Measurements from ENCODE around the gene PGGHG. TPM values are rescaled to one million over a fixed set of nuclear protein-coding genes. Genes with fewer than 3 reads are reported as not detected.
A peak's percentile ranks its signal among the peaks of the same experiment; 100 is the strongest.

The PGGHG gene
- total RNA-seq, 1 donor from 2014 or later, result 163 TPM

DNA sequence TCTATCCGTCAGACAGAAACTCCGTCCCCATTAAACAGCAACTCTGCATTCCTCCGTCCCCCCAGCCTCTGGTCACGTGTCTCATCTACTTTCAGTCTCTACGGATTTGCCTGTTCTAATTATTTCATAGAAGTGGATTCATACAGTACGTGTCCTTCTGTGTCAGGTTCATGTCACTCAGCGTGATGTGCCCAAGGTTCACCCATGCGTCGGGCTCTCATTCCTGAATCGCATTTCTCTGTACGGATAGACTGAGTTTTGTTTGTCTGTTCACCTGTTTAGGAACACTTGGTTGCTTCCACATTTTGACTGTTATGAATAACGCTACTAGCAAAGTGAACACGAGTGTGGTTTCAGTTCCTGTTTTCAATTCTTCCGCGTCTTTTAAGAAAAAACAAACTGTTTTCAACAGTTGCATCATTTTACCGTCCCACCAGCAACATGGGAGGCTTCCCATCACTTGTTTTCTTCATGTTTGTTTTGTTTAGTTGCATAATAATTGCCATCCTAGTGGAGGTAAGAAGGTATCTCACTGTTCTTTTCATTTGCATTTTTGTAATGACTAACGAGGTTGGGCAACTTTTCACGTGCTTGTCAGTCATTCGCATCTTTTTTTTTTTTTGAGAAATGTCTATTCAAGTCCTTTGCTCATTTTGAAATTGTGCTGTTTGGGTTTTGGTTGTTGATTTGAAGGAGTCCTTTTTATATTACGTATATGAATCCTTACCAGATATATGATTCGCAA is 19.6 kb upstream of the PGGHG start:
- H3K9me3 ChIP-seq, result no peaks in the 10 kb centered on the region
- H3K27ac ChIP-seq, result peak overlapping the region; percentile 85
- H3K4me1 ChIP-seq, result peaks cover 14% of the 10 kb centered on the region
- H3K4me3 ChIP-seq, result peak overlapping the region; percentile 47
- no peaks in the 10 kb centered on the region for H3K27me3 ChIP-seq (ENCODE audit: low read depth)
- intact Hi-C loops (cut with DNase I), result no loop called here
- TF ChIP-seq, protein P1, sequence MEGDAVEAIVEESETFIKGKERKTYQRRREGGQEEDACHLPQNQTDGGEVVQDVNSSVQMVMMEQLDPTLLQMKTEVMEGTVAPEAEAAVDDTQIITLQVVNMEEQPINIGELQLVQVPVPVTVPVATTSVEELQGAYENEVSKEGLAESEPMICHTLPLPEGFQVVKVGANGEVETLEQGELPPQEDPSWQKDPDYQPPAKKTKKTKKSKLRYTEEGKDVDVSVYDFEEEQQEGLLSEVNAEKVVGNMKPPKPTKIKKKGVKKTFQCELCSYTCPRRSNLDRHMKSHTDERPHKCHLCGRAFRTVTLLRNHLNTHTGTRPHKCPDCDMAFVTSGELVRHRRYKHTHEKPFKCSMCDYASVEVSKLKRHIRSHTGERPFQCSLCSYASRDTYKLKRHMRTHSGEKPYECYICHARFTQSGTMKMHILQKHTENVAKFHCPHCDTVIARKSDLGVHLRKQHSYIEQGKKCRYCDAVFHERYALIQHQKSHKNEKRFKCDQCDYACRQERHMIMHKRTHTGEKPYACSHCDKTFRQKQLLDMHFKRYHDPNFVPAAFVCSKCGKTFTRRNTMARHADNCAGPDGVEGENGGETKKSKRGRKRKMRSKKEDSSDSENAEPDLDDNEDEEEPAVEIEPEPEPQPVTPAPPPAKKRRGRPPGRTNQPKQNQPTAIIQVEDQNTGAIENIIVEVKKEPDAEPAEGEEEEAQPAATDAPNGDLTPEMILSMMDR (IDR thresholded peaks at IDR 0.05), result no peak
- no peaks in the 10 kb centered on the region for H3K36me3 ChIP-seq
- ATAC-seq, result peak; percentile 48 to 56
- no peak for DNase-seq

DNA sequence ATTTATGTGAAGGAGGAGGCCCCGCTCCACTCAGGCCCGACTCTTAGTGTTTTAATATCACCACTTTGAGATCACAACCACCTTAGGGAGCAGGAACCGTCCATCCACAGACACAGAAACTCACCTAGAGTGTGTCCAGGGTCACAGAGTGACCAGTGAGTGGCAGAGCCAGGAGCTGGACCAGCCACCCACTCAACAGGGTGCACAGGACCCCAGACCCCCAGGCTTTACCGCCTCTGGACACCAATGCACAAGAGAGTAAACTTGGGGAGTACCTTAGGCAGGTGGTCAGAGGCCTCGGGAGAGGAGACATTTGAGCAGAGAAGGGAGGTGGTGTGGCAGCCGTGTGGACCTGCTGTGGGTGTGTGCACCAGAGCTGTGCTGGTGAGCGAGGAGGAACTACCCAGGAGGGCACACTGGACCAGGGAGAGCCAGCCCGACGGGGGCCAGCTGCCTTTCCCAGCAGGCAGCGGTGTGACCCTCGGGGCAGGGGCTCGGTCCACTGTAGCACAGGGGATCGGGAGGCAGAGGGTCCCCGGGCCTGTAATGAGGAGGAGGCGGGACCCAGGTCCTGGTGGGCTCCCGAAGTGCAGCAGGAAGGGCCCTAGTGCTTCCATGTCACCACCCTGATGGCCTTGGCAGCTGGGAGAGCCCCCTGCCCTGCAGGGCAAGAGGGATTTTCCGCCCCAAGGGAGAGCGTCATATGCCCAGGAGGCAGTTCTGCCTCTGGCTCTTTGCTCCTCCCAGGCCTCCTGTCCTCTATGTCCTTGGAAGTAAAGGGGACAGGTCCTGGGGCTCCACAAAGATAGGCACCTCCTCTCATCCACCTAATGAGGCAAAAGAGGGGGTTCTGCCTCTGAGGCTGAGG is 18.2 kb upstream of the PGGHG start:
- no peaks in the 10 kb centered on the region for H3K36me3 ChIP-seq
- H3K27ac ChIP-seq, result peak overlapping the region; percentile 85
- TF ChIP-seq, protein P1 (IDR thresholded peaks at IDR 0.05), result no peak
- H3K27me3 ChIP-seq (ENCODE audit: low read depth), result no peaks in the 10 kb centered on the region
- intact Hi-C loops (cut with DNase I), result no loop called here
- DNase-seq, result no peak
- H3K4me1 ChIP-seq, result peaks cover 14% of the 10 kb centered on the region
- H3K9me3 ChIP-seq, result no peaks in the 10 kb centered on the region
- no peak overlapping the region for H3K4me3 ChIP-seq
- no peak for ATAC-seq

DNA sequence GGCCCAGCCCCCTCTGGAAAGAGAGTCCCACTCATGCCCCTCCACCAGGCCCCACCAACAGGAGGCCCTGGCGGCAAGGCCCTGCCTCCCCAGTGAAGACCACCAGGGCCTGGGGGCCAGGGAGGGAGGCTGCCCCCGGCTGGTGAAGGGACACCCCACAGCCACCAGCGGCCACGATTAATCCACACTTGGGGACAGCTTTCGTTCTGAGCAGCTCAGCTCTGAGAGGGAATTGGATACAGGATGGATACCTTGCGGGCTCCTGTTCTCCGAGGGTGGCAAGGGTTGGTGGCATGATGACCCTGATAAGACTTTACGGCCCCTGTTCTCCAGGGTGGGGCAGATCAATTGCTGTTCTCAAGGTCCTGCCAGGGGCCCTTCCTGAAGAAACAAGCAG is 17.6 kb upstream of the PGGHG start:
- H3K4me3 ChIP-seq, result no peak overlapping the region
- no peaks in the 10 kb centered on the region for H3K9me3 ChIP-seq
- H3K4me1 ChIP-seq, result peaks cover 14% of the 10 kb centered on the region
- DNase-seq, result no peak
- intact Hi-C loops (cut with DNase I), result no loop called here
- no peaks in the 10 kb centered on the region for H3K27me3 ChIP-seq (ENCODE audit: low read depth)
- H3K27ac ChIP-seq, result peak overlapping the region; percentile 85
- no peak for ATAC-seq
- TF ChIP-seq, protein P1 (IDR thresholded peaks at IDR 0.05), result no peak
- H3K36me3 ChIP-seq, result no peaks in the 10 kb centered on the region

DNA sequence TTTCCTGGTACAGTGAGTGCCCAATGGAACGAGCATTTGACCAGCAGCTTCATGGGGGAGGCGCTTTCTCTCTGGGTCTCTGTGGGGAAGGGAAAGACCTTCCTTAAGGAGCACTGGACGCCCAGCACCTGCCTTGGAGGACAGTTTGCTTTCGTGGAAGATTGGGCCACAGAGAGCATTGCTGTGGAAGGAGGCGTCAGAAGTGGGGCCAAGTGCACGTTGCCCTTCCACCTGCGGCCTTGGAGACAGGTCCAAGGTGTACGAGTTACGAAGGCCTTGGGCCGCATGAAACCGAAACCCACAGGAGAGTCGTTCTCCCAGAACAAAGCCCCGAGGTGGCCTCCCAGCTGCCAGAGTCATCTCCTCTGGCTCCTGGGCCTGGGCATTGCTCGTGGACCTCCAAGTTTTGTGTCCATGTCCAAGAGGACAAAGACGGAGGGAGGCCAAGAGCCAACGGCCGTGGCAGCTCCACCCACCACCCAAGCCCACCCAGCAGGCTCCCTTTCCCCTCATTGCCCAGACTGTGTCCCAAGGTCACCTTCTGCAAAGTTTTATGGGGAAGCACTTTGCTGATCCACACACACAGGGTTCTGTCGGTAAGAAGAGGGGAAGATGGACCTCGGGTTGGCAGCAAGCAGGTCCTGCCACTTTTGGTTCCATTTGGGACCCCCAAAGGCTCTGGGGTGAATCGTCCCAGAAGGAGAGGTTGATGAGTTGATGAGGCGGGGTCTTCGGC is 16.6 kb upstream of the PGGHG start:
- no peaks in the 10 kb centered on the region for H3K36me3 ChIP-seq
- H3K27ac ChIP-seq, result no peak overlapping the region
- ATAC-seq (no peak), DNase-seq (no peak)
- no peaks in the 10 kb centered on the region for H3K27me3 ChIP-seq (ENCODE audit: low read depth)
- TF ChIP-seq, protein P1 (IDR thresholded peaks at IDR 0.05), result no peak
- peaks cover 14% of the 10 kb centered on the region for H3K4me1 ChIP-seq
- intact Hi-C loops (cut with DNase I), result no loop called here
- H3K4me3 ChIP-seq, result no peak overlapping the region
- H3K9me3 ChIP-seq, result no peaks in the 10 kb centered on the region

DNA sequence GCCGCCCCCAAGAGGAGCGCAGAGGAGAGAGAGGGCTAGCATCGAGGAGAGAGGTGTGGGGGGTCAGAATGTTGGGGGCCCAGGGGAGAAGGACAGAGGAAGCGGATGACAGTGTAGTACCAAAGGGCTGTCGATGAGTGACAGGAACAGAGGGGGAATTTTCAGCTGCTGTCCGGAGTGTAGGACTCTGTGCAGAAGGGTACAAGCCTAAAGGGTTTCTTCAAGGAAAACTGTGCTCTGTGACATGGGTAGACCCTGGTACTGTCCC is 16.1 kb upstream of the PGGHG start:
- H3K27me3 ChIP-seq (ENCODE audit: low read depth), result no peaks in the 10 kb centered on the region
- H3K9me3 ChIP-seq, result no peaks in the 10 kb centered on the region
- no peak for ATAC-seq
- no peak for DNase-seq
- no peaks in the 10 kb centered on the region for H3K36me3 ChIP-seq
- peaks cover 11% of the 10 kb centered on the region for H3K4me1 ChIP-seq
- no peak overlapping the region for H3K27ac ChIP-seq
- no peak overlapping the region for H3K4me3 ChIP-seq
- intact Hi-C loops (cut with DNase I), result no loop called here
- TF ChIP-seq, protein P1 (IDR thresholded peaks at IDR 0.05), result no peak

All from lower lobe of right lung (tissue), 2 donors.